ENCODE results near the gene SYP.
"Not testable (repeated sequence)": the region's sequence is repeated elsewhere in the genome, so short reads cannot be mapped to it uniquely, and the experiment has no call there.

Gene SYP

DNA sequence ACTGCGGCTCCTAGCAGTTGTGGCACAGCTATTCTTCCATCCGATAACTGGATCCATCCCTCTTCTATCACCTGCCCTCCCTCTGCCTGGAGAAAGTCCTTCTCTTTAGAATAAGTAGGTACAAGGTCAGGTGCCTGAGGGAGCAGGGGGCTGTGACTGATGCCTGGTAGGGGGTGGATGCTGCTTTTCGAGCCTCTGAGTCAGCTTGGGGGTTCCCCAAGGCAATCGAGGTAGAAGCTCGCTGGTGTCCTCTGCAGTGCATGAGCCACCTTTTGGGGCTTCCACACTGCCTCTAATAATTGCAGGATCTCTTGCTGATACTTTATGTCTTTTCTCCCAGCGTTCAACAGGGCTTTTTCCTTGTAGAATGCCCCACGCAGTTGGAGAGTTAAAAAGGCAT lies 56.8 kb downstream of the SYP start:
- not testable (repeated sequence) for DNase-seq (ENCODE audit: low read depth in 2 of 3, low spot score in 1 of 3)

DNA sequence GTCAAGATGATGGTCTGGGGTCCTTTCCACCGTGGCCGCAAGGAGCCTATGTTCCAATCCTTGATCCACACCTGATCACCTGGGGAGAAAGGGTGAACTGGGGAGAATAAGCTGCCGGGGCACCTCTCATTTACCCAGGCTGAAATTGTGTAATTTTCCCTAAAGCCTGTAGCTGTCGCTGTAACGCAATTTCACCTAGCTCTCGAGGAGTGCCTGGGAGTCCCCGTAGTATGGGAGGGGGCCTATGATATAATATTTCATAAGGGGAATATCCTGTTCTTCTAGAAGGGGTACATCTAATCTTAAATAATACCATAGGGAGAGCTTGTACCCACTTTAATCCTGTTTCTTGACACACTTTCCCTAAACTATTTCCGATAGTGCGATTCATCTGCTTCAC lies 57.7 kb downstream of the SYP start:
- DNase-seq (ENCODE audit: low read depth in 2 of 3, low spot score in 1 of 3): not testable (repeated sequence)

DNA sequence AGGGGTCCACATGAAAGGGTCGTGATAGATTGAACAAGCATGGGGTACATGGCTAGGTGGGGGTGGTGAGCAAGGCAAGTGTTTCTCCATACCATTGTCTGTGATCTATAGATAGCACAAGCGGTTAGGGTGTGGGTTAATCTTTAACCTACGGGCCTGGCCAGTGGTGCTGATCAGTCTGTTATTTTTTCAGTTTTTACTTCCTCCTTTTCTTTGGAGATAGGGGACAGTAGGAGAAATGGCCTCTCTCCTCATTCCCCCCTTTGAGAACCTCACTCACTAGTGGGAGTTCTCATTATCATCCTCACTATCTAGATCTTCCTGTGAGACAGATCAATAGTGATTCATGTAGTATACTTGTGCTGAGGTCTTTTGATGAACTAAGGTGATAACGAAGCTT lies 60.3 kb downstream of the SYP start:
- no peak for DNase-seq (ENCODE audit: low read depth in 2 of 3, low spot score in 1 of 3)
